IPS-15b (cell line): ENCODE results near the gene ERC2.
"Not testable (repeated sequence)": the region's sequence is repeated elsewhere in the genome, so short reads cannot be mapped to it uniquely, and the experiment has no call there.

Source experiments
- H3K27me3 ChIP-seq: one replicate; pipeline ENCODE4 v1.6.1; 2013; ENCODE audit warnings: low read length; ENCODE audit not compliant: control insufficient read depth, insufficient read depth
- H3K36me3 ChIP-seq: one replicate; pipeline ENCODE4 v1.6.1; 2013; ENCODE audit warnings: low read length; ENCODE audit not compliant: control insufficient read depth, insufficient read depth
- H3K4me1 ChIP-seq: one replicate; pipeline ENCODE4 v1.6.1; 2013; ENCODE audit warnings: mild to moderate bottlenecking, low read length; ENCODE audit not compliant: control insufficient read depth, insufficient read depth
- H3K4me3 ChIP-seq: one replicate; pipeline ENCODE4 v1.5.1; 2013; ENCODE audit warnings: low read depth, low read length
- H3K9ac ChIP-seq: one replicate; pipeline ENCODE4 v1.6.1; 2013; ENCODE audit warnings: low read depth, mild to moderate bottlenecking, low read length
- H3K9me3 ChIP-seq: one replicate; pipeline ENCODE4 v1.6.1; 2013; ENCODE audit warnings: mild to moderate bottlenecking, low read length; ENCODE audit not compliant: control insufficient read depth, insufficient read depth

ERC2 gene

DNA sequence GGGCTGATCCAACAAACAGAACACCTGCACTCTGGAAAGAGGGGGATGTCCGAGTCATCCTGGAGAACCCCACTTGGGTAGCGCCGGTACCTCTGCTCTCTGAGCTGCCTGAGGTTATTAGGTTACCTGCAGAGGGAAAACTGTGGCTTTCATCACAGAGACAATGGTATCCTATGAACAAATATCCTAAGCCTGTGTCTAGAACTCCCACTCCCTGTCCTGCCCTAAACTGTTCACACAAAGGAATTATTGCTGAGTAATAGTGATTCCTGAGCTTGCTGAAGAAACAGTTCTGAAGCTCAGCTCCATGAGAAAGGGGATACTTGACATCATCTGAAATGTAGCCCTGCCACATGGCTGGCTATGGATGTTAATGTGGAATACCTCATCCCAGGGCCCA is 949.2 kb downstream of the ERC2 start:
- Histone ChIP-seq H3K27me3 (peaks cover 3% of the 10 kb centered on the region), H3K4me3 (no peak overlapping the region), H3K4me1 (peaks cover 25% of the 10 kb centered on the region), H3K9ac (no peak overlapping the region), H3K36me3 (no peaks in the 10 kb centered on the region), H3K9me3 (no peaks in the 10 kb centered on the region)

GRCh38 chr3:55518451-55518850 is 949.8 kb downstream of the ERC2 start:
- Histone ChIP-seq H3K36me3 (no peaks in the 10 kb centered on the region), H3K4me1 (peaks cover 25% of the 10 kb centered on the region), H3K9me3 (no peaks in the 10 kb centered on the region), H3K4me3 (no peak overlapping the region), H3K9ac (no peak overlapping the region), H3K27me3 (no peaks in the 10 kb centered on the region)

- Histone ChIP-seq H3K9ac (no peak overlapping the region), H3K36me3 (no peaks in the 10 kb centered on the region), H3K9me3 (no peaks in the 10 kb centered on the region), H3K4me3 (no peak overlapping the region), H3K4me1 (peaks cover 23% of the 10 kb centered on the region), H3K27me3 (no peaks in the 10 kb centered on the region)
These were observed 951.8 kb downstream of the ERC2 start for GRCh38 chr3:55516392-55517030.

GRCh38 chr3:55515550-55516246 is 952.6 kb downstream of the ERC2 start:
- no peak overlapping the region for H3K4me3 ChIP-seq
- peaks cover 15% of the 10 kb centered on the region for H3K4me1 ChIP-seq
- no peaks in the 10 kb centered on the region for H3K27me3 ChIP-seq
- H3K9ac ChIP-seq: no peak overlapping the region
- H3K9me3 ChIP-seq: no peaks in the 10 kb centered on the region
- H3K36me3 ChIP-seq: no peaks in the 10 kb centered on the region

- H3K36me3 ChIP-seq: no peaks in the 10 kb centered on the region
- H3K9me3 ChIP-seq: no peaks in the 10 kb centered on the region
- no peak overlapping the region for H3K4me3 ChIP-seq
- H3K27me3 ChIP-seq: no peaks in the 10 kb centered on the region
- H3K9ac ChIP-seq: no peak overlapping the region
- peaks cover 15% of the 10 kb centered on the region for H3K4me1 ChIP-seq
These were observed 953.3 kb downstream of the ERC2 start for GRCh38 chr3:55514962-55515361.

DNA sequence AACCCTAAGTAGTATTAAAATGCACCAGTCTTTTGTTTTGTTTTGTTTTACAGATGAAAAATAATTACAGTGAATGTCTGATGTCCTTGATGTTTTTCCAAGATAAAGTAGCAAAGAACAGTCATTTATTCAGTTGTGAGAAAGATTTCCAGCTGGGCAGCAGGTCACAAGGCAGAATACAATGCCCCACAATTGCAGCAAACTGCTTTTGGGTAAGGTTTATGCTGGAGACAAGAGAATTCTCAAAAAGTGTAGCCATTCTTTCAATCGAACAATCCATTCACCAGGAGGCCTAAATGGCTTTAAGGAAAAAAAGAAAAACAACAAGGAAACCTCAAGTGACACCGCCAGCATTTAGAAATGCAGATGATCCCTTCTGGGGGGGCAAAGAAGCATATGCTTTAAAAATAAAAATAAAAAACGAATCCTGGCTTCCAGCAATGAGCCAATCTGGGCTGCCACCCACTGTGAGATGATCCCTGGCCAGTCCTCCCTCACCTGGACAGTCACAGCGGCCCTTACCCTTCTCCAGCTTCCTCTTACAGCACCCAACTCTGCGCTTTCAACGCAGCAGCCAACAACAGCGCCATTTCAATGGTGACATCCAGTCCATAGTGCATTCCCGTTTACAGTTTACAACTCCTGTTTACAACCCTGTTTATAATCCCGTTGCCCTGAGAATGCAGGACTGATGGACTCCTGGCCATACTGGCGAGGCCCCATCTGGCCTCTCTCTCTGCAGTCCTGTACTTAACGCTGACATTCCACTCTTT is 955.5 kb downstream of the ERC2 start:
- Histone ChIP-seq H3K27me3 (no peaks in the 10 kb centered on the region), H3K9me3 (no peaks in the 10 kb centered on the region), H3K9ac (no peak overlapping the region), H3K36me3 (no peaks in the 10 kb centered on the region), H3K4me1 (peaks cover 15% of the 10 kb centered on the region), H3K4me3 (no peak overlapping the region)

- Histone ChIP-seq H3K36me3 (no peaks in the 10 kb centered on the region), H3K4me1 (peaks cover 15% of the 10 kb centered on the region), H3K27me3 (no peaks in the 10 kb centered on the region), H3K9me3 (no peaks in the 10 kb centered on the region), H3K4me3 (no peak overlapping the region), H3K9ac (no peak overlapping the region)
These were observed 956.2 kb downstream of the ERC2 start for GRCh38 chr3:55511895-55512570.

DNA sequence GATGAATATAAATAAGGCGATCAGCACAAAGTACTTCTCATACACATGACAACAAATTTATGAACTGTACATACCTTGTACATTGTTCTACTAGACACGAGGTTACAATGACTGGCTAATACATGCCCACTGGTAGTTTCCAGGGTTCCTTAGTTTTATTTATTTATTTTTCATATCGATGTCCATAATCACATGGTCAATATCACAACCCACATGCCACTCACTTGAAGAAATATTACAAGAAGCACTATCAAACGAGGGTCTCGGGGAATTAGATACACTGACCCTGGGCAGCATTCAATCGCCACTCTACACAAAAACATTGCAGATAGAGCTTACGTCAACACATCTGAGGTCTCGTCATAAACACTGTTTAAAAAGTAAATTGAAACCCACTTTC is 959.9 kb downstream of the ERC2 start:
- H3K4me1 ChIP-seq: peaks cover 12% of the 10 kb centered on the region
- no peaks in the 10 kb centered on the region for H3K36me3 ChIP-seq
- H3K9me3 ChIP-seq: no peaks in the 10 kb centered on the region
- no peak overlapping the region for H3K9ac ChIP-seq
- no peaks in the 10 kb centered on the region for H3K27me3 ChIP-seq
- no peak overlapping the region for H3K4me3 ChIP-seq

- no peaks in the 10 kb centered on the region for H3K36me3 ChIP-seq
- no peaks in the 10 kb centered on the region for H3K27me3 ChIP-seq
- no peak overlapping the region for H3K9ac ChIP-seq
- H3K9me3 ChIP-seq: no peaks in the 10 kb centered on the region
- no peak overlapping the region for H3K4me3 ChIP-seq
- peaks cover 10% of the 10 kb centered on the region for H3K4me1 ChIP-seq
These were observed 960.5 kb downstream of the ERC2 start for GRCh38 chr3:55507808-55508207.

DNA sequence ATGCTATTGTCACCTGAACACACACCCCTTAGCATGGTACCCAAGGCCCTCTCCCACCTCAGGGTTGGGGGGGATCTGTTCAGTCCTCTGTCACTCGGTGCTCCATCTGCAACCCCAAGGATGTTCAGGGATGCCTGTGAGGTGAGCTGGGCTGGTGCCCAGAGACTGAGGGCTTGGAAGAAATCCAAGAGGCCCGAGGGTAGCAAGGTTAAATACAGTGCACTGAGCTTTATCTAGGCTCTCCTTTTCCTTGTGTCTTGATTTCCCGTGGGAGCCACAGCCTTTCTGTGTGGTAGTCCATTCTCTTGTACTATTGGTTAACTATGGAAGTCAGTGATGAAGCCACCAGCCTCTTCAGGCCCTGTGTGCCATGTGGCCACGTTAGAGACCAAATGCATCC is 962.5 kb downstream of the ERC2 start:
- H3K4me3 ChIP-seq: no peak overlapping the region
- H3K9ac ChIP-seq: no peak overlapping the region
- no peaks in the 10 kb centered on the region for H3K9me3 ChIP-seq
- H3K27me3 ChIP-seq: no peaks in the 10 kb centered on the region
- H3K36me3 ChIP-seq: no peaks in the 10 kb centered on the region
- no peaks in the 10 kb centered on the region for H3K4me1 ChIP-seq

DNA sequence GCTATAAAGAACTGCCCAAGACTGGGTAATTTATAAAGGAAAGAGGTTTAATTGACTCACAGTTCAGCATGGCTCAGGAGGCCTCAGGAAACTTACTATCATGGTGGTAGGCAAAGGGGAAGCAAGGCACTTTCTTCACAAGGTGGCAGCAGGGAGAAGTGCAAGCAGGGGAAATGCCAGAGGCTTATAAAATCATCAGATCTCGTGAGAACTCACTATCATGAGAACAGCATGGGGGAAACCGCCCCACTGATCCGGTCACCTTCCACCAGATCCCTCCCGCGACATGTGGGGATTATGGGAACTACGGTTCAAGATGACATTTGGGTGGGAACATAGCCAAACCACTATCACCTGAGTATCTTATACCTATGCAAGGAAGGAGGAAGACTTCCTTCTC is 963.2 kb downstream of the ERC2 start:
- H3K4me1 ChIP-seq, H3K9me3 ChIP-seq, H3K36me3 ChIP-seq, H3K9ac ChIP-seq, H3K27me3 ChIP-seq, H3K4me3 ChIP-seq: not testable (repeated sequence)
